NCI-H128 (cell line): ENCODE measurements around the gene CSNK1E.

Experiments
- DNase-seq: peaks from one replicate; lab custom pipeline; 2025; ENCODE audit not compliant: unreplicated experiment; lab: John Stamatoyannopoulos, UW

CSNK1E gene

DNA sequence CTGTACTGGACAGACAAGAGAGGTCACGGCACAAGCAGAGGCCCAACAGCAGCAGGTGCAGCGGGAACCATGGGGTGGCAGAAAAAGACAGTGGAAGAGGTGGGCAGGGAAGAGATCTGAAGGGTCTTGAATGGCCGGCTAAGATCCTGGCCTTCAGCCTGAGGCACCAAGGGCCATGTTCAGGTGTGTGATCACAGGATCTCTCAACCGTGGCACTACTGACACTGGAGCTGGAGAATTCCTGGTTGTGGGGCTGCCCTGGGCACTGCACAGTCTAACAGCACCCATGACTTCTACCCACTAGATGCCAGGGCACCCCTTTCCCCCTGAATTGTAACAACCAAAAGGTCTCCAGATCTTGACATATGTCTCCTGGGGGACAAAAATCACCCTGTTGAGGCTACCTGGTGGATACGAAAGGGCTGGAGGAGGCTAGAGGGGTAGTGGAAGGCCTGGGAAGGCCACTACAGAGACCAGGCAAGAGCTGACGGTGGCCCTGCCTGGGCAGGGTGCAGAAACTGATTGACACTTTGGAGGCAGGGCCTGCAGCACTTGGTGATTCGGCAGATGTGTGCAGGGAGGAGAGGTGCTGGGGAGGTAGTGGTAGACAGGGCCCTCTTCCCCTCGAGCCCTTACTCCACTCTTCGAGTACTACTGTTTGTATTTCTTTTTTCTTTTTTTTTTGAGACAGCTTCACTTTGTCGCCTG is 8.3 kb downstream of the CSNK1E start:
- DNase-seq, result no peak

DNA sequence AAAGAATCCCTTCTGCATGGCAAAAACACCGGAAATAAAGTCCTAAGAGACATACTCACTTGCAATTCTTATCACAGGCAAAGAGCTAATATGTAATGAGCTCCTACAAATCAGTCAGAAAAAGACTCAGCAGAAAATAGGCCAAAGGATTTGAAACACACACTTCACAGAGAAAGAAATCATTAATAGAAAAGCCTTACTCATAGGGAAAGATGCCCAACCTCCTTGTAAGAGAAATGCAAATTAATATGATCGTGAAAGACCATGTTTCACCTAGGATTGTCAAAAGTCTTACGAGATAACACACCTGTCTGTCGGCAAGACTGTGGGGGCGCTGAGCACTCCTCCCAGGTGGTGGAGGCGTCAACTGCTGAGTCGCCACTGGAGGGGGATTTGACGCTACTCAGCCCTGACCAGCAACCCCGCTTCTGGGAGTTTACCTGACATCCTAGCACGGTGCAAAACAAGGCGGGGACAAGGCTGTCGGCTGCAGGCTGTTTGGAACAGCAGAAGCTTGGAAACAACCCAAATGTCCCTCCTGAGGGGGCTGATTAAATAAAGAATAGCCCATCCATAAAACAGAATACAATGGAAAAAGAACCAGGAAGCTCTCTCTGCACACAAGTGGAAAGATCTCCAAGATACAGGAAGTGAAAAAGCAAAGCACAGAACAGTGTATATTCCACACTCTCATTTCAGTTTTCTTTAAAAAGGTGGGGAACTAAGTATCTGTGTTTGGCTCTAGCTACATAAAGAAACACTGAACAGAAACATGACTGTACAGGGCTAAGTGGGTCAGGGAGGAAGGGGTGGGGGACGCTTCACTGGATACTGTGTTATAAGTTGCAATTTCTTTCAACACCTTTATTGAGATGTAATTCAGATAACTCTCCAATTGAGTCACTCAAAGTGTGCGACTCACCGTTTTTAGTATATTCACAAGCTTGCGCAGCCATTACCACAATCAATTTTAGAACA is 11.5 kb downstream of the CSNK1E start:
- DNase-seq, result no peak

DNA sequence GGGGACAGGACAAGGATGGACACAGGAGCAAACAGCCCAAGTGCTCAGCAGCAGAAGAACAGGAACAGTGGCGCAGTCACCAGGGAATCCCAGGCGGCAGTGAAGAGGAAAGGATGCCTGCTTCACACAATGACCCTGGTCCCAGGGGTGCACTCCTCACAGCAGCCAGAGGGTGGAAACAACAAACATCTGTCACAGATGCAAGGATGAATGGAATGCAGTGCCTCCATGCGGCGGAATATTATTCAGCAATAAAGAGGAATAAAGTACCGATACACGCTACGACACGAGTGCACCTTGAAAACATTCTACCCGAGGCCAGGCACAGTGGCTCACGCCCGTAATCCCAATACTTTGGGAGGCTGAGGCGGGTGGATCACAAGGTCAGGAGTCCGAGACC is 12.7 kb downstream of the CSNK1E start:
- no peak for DNase-seq

DNA sequence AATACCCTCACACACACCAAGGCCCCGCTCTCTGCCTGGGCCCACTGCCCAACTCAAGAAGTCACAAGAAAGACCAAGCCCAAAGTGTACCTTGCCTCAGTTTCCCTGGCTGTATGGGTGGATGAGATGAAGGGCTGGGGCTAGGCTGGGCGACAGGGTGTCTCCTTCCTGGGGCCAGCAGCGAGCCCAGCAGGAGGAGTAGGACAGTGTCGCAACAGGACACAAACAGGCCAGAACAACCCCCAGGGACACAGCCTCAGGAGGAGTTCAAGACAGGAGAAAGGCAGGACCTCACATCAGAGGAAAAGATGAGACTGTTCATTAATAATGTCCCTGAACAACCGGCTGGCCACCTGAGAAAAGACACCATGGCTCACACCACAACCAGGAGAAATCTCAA is 13.3 kb downstream of the CSNK1E start:
- no peak for DNase-seq

DNA sequence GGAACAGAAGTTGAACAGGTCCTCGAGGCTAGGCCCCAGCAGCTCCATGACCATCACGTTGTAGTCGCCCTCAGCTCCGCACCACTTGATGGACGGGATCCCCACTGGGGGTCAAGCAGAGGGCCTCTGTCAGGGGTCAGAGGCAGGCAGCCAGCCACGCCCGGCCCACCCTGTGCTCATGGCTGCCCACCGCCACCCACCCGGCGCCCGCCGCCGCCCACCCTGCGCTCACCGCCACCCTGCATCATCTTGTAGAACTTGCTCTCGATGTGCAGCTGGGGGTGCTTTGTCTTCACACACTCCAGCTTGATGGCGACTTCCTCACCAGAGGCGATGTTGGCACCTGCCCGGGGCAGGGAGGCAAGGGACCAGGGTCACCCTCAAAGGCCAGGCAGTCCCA is 14.3 kb downstream of the CSNK1E start:
- DNase-seq, result no peak

DNA sequence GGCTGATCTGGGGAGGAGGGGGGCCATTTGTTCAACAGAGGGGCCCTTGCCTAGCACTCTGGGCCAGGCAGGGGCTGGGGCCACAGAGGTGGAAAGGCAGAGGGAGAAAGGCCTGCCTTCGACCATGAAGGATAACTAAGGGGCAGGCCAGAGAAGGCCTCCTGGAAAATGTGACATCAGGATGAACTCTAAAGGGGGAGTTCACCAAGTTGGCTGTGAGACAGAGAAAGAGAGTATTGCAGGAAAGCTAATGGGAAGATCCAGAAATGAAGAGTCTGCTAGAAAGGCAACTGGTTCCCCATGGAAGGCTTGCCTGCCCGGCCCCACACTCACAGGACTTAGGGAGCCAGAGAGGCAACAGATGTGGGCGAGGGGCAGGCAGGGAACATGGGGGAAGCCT is 16.3 kb downstream of the CSNK1E start:
- DNase-seq, result no peak

DNA sequence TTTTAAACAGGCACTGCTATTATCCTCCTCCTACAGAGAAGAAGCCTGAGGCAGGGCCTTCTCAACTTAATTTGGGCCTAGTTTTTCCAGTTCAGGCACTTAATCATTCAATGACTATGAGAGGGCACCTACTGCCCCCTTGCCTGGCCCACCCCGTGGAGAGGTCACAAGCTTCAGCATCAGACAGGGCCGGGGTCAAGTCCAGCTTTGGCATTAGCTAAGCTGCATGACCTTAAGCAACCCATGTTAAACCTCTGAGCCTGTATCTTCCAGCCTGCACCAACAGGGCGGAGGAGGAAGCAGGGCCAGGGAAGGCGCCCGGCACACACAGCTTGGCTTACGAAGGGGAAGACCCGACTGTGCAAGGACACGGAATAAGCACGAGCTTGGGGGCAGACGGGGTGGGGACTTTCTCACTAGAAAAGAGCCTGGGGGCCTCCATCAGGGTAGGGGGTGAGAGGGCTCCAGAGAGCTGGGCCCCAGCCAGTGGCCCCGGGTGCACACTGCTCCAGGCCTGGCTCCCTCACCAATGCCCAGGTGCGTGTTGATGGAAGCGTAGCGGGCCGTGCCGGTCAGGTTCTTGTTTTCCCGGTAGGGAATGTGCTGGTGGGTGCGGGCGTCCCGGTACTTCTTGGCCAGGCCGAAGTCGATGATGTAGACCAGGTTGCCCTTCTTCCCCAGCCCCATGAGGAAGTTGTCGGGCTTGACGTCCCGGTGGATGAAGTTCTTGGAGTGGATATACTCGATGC is 16.9 kb downstream of the CSNK1E start:
- no peak for DNase-seq

DNA sequence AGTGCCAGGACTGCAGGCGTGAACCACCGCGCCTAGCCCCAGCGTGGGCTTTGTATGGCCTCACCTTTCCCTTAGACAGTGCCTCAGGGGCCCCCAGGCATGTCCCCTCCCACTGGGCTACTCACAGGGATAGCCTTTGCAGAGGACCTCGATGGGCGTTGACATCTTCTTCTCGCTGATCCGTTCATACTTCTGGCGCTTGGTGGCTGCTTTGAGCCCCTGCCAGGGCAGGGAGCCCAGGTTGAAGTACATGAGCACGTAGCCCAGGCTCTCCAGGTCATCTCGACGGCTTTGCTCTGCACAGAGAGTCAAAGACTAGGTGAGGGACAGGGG is 17.5 kb downstream of the CSNK1E start:
- DNase-seq, result no peak

DNA sequence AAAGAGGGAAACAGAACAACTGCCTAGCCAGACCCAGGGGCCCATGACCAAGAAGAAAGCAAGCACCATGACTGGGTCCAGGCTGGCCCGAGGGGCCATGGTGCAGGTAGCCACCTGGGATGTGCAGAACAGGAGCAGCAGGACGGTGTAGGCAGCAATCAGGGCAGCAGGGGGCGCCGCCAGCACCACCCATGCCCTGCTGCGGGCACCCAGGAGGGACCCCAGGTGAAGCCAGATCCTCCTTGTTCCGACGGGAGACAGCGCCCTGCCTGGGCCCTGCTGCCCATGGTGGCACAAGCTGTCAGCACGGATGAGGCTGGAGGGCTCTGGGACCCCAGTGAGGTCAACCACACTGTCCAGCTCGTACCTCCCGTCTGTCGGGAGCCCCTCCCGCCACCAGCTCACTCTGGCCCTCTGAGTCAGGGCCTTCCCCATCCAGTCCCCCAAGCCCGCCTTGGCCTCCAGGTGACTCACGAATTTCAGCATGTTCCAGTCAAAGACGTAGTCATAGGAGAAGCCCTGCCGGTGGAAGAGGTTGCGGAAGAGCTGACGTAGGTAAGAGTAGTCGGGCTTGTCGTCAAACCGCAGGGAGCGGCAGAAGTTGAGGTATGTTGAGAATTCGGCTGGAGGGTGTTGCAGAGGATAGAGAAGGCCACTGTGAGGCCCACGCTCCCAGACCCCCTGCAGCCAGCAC is 18.8 kb downstream of the CSNK1E start:
- DNase-seq, result no peak

DNA sequence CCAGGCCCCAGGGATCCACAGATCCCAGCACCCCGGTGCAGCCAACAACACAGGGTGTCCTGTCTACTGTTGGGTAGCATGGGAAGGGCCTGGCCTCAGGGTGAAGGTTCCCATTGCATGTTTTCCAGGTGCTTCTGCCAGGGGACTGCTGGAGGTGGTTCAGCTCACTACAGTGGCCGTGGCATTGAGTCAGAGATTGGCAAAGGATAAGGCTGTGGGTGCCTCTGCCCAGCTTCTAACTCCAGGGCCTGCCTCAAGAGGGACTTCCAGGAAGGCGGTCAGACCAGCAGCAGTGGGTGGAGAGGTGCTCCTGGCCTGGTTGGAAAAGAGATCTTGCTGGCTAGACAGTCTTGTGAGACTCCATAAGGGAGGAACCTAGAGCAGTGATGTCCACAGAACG is 20.9 kb downstream of the CSNK1E start:
- DNase-seq, result no peak

DNA sequence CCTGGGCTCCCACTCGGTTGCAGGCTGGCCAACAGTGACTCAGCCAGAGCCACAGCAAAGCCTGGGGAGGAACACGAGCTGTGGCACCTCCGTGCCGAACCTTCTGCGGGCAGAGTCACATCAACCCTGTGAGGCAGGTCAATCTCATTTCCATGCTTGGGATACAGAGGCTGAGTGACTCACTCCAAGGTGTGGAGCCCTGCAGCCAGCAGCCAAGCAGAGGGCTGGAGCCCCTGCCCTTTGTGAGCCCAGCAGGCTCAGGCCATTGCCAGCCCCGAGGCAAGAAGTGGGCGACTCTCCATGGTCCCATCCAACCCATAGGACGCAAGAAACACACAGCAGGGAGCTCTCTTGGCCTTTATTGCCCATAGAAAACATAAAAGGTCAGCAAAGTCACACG is 21.4 kb downstream of the CSNK1E start:
- no peak for DNase-seq

DNA sequence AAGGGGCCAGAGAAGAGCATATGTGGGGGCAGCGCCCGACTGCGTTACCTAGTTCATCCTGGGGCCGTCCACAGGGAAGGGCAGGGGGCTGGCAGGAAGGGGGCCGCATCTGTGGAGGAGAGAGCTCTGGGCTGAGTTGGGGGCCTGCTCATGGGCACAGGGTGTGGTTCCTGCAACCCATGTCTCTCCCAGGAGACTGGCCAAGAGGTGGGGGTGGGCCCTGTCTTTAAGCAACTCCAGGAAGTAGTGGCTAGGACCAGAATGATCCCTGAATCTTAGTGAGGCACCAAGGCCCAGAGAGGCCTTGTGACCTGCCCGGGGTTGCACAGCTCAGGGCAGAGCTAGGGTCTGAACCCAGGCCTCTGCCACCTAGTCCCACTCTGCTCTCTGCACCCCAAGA is 21.9 kb downstream of the CSNK1E start:
- DNase-seq, result no peak

DNA sequence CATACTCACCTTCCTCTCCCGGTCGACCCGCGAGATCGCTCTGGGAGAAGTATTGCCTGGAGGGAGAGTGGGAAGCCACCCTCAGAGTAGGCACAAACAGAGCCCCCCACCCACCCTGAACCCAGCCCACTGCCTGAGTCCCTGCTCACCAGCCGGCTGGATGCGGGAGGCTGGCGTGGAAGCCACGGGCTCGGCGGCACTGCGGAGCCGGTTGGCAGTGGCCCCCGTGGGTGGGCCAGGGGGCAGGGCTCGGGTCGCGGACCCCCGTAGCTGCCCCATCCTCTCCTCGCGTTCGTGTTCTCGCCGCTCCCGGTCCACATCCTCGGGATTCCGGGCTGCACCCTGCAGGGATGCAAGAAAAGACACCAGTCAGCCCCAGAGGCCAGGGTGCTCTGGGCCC is 23.0 kb downstream of the CSNK1E start:
- DNase-seq, result no peak

DNA sequence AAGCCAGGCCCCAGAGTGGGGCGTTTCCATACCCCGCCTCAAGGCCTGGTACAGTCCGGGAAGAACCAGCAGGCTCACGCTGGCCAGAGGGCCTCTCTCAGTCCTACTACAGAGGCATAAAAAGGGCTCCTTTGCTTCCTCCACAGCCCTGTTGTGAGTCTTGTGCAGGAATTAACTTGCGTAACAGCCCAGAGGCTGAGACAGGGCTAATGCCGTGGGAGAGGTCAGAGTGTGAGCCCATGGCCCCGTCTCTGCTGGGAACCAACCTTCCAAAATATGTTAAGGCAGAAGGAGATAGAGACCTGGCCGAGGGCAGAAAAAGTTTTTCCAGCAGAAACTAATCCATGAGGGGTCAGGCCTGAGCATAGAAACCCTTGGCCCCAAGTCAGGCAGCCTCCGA is 24.5 kb downstream of the CSNK1E start:
- DNase-seq, result no peak

DNA sequence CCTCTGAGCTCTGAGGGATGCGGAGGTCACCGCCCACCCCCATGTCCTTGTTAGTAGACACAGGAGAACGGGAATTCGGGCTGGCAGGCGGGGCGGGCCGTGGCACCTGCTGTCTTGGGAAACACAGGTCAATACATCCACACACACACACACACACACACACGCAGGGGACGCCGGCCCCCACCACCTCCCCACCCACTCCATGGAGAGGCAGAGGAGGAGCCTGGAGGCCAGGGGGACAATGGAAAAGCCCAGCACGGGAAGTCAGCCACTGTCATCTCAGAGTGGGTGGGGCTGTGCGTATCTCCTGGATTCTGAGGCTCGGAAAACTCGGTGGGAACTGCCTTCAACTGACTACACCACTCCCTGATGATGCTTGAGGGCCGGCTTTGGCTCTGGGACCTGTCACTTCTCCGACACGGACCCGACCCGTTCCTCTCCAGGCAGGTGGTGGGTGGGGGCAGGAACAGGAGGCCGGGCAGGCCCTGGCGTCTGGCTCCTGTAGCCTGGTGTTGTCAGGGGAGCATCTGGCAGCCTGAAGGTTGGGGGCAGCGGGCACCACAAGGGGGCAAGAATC is 25.9 kb downstream of the CSNK1E start:
- no peak for DNase-seq

DNA sequence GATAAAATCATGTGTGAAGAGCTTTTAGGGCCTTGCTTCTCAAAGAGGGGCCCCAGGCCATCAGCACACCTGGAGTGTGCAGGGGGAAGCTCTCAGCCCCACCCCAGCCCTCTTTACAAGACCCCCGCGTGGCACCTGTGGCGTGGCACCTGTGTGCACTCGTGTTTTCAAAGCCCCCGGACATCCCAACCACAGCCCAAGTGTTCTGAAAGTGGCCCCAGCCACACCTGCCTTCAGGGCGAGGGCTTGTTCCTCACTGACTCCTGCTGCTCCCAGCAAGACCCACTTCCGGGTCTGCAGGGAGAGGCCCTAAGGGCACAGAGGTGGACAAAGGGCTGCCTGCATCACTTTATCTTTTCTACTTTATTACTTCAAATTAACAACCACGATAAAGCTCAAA is 26.9 kb downstream of the CSNK1E start:
- DNase-seq, result no peak

DNA sequence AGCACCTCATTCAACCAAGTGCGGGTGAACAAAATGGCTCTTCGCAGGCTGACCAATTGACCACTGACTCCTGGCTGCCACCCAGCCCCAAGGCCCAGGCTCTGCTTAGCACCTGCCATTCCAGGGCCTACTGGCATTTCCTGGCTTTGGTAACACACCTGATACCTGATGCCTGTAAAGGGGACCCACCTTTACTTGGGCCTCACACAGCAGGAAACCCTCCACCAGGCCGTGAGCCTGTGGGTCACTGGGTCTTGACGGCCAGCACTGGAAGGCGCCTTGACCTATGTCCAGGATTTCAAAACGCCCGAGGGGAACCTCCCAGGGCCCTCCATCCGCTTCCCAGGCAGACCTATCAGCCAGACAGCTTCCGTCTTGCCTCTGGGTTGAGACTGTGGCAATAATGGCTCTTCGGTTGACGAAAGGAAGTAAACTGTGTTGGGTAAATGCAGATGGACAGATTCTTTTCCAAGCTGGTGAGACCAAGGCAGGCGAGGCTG is 27.6 kb downstream of the CSNK1E start:
- DNase-seq, result no peak

DNA sequence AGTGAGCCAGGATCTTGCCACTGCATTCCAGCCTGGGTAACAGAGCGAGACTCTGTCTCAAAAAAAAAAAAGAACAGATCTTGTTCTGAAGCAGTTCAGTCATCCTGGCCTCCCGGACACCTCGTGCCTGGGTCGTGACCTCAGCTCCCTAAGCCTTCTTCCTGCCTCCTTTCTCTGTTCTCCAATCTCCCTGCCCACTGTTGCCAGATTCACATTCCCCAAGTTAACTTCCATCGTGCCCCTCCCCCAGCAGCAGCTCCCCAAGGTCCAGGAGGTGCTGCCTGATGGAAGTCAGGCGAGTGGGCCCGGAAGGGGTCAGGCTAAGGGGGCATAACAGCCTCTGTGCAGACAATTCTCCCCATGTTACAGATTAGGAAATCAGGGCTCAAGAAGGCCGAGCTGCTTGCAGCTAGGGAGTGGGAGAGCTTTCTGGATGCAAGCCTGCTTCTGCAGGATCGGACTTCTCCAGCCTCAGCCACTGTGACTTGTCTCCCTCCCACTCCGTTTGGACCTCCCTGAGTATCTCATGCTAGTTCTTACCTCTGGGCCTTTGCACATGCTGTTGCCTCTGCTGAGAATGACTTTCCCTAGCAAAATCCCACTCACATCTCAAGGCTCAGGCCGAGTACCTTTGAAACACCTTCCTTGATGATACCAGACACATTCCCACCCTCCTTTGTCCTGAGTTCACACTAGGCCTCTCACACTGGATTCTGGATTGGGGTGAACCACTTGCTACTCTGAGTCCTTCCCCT is 30.1 kb downstream of the CSNK1E start:
- no peak for DNase-seq

DNA sequence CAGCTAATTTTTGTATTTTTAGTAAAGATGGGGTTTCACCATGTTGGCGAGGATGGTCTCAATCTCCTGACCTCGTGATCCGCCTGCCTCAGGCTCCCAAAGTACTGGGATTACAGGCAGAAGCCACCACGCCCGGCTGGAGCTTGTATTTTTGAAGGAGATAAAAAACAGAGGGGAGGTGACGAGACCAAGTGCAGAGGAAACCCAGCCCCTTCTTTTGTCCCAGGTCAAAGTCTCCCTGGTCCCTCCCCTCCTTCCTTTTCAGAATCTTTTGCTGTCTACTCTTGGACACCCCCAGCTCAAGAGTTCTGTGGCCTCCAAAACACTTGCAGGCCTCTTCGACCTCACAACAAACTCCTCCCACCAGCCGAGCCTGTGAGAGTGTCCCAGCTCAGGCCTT is 32.2 kb downstream of the CSNK1E start:
- DNase-seq, result no peak

DNA sequence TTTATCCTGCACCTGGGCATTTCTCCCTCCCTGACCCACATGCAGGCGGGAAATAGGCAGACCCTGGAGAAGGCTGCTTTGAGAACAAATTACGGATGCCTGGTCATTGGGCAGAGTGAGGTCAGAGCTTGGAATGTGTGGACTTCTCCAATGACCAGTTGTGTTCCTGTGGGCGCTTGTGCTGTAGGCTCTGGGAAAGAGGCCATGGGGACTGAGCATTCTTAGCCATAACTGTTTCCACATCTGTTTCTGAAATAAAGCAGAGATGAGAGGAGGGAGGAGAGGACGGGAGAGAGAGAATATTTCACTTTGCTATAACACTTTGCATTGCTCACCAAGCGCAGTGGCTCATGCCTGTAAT is 33.2 kb downstream of the CSNK1E start:
- DNase-seq, result no peak
